ENCODE measurements around the gene SNCAIP.
"Not testable (repeated sequence)": the region's sequence is repeated elsewhere in the genome, so short reads cannot be mapped to it uniquely, and the experiment has no call there.

Gene SNCAIP

DNA sequence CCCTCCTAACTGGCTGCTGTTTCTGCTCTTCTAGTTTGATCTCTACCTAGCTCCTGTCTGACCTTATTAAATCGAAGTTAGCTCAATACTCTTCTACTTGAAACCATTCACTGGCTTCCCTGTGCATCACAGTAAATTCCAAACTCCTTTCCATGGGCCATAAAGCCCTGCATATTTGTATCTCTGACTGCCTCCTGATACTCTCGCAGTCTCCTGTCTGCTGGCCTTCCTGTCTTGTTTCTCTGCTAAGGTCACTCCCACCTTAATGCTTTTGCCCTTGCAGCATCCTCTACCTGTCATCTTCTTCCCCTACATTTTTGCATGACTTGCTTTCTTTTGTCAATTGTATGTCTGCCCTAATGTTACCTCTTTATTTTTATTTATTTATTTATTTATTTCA lies 44.8 kb downstream of the SNCAIP start:
- DNase-seq (ENCODE audit: low read depth in 1 of 2, low spot score in 1 of 2), result no peak

DNA sequence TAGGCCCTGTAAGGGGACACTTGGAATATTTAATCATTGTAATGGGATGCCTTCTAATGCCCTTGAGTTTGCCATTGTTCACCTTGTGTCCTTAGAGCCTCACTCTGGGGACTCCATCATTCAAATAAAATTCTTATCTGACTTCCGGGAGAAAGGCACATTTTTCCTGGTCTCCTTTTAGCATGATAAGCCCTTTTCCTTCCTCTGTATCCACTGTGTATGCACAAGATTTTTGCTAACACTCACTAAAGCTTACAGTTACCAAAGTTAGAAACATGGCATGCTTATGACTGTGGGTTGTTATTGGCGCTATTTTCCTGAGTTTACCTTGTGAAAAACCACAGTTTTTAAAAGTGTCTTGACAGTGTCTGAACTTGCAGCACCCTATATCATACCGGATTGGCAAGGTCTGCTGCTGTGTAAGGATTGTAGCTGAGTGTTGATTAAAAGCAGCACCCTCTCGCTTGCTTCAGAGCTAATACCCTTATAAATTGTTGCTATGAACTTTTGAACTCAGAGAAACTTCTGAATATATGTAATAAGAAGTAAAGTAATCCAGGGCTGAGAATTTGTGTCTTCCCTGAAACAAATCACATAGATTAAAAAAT lies 46.4 kb downstream of the SNCAIP start:
- no peak for DNase-seq (ENCODE audit: low read depth in 1 of 2, low spot score in 1 of 2)

DNA sequence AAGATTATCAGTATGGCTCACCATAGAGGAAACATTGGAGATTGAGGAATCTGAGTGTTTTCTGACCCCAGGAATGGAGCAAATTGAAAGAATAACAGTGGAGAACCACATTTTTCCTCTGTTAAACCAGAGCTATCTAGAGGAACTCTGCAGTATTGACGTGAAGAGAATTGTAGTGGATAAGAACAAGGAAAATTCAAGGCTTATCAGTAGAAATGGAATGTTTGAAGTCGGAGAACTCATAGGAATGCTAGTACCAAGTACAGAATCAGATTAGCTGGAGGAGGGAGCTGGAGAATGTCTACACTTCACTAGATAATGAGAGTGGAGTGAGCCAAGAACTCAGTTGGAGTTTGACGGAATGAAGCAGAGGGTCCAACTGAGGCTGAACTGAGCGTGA lies 50.3 kb downstream of the SNCAIP start:
- no peak for DNase-seq (ENCODE audit: low read depth in 1 of 2, low spot score in 1 of 2)

DNA sequence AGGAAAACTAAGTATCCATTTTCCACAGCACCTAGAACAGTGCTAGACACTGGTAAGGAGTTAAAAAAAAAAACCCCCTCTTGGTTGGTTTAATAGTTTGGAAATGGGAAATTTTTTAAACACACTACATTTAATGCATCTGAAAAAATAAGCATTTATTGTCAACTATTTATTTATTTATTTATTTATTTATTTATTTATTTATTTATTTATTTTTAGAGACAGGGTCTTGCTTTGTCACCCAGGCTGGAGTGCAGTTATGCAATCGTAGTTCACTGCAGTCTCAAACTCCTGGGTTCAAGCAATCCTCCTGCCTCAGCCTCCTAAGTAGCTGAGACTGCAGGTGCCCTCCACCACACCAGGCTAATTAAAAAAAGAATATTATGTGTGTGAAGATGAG lies 51.6 kb downstream of the SNCAIP start:
- no peak for DNase-seq (ENCODE audit: low read depth in 1 of 2, low spot score in 1 of 2)

DNA sequence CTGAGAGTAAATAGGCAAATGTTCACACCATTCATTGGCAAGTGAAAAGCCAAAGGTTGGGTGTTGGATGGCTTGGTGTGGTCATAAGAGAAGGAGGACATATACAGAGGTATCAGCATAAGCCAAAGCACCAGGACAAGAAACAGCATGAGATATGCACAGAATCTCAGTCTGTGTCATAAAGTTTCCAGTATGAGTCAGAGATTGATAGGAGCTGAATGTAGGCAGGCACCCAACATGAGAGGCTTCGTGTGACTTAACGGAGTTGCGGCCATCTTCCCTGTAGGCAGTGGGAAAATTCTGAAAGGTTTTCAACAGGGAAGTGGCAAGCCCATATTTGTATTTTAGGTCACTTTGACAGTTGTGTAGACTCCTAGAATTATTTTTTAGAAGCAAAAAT lies 54.5 kb downstream of the SNCAIP start:
- no peak for DNase-seq (ENCODE audit: low read depth in 1 of 2, low spot score in 1 of 2)

DNA sequence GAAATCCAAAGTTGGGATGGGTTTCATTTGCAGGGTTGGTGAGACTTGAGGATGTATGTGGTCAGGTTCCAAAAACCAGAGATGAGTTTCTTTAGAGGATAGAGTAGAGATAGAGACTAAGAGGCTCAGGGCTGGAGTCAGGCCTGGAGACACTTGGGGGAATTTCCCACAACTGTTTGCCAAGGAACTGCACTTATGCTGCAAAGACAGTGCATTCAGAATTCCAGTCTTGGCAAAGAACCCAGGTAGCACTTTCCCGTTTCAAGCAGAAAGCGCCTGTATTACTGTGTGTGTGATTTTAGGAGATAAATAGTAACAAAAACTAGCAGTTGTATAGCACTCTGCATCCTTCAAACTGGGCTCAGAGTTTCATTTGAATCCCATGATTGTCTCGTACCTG lies 55.4 kb downstream of the SNCAIP start:
- no peak for DNase-seq (ENCODE audit: low read depth in 1 of 2, low spot score in 1 of 2)

DNA sequence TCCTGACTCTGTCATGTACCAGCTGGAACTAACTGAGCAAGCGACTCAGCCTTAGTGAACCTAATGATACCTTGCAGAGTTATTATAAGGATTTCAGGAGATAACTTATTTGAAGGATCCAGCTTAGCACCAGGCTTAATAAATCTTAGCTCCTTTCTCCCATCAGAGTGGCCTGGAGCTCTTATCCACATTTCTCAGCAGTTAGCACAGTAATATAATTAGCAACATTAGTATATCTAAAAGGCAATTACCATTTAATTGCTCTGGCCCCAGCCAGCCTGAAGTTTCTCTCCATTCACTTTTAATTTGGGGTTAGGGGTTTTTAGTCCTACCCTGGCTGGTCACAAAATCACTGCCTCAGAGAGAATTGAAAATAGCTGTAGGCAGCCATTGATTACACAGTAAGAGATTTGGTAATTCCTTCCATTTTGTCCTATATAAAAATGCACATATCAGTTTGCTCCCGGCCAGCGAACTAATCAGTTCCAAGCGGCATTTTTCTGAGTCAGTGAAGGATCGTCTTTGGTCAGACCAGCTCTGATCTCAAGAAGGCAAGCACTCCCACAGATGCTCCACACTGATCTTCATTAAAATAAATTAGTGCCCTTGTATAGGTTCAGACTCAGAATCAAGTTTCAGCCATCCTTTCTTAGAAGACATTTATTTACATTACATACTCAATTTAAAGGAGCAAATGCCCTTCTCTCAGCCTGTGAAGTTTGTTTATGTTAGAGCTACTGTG lies 56.6 kb downstream of the SNCAIP start:
- DNase-seq (ENCODE audit: low read depth in 1 of 2, low spot score in 1 of 2), result no peak

DNA sequence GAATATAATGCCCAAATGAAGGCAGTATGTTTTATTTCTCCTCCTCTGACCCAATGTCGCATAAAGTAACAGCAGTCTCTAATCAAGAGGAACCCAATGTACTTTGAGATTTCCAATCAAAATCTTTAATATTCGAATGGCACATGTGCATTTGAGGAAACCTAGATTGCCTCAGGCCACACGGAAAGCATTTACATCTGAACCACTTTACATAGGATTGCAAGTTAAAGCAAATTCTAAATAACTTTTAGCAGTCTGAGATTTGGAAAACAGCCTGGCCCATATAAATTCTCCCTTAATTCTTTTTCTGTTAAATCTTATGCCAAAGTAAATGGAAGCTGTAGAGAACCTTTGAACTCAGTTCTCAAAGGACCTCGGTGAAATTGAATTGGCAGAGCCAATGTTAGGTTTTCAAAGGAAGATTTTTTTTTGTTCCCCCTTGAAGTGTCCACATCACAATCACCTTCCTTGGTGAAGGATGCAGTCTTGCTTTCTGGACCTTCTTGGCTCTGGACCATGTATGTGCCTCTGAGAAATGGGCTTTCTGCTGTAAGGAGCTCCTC lies 57.3 kb downstream of the SNCAIP start:
- no peak for DNase-seq (ENCODE audit: low read depth in 1 of 2, low spot score in 1 of 2)

DNA sequence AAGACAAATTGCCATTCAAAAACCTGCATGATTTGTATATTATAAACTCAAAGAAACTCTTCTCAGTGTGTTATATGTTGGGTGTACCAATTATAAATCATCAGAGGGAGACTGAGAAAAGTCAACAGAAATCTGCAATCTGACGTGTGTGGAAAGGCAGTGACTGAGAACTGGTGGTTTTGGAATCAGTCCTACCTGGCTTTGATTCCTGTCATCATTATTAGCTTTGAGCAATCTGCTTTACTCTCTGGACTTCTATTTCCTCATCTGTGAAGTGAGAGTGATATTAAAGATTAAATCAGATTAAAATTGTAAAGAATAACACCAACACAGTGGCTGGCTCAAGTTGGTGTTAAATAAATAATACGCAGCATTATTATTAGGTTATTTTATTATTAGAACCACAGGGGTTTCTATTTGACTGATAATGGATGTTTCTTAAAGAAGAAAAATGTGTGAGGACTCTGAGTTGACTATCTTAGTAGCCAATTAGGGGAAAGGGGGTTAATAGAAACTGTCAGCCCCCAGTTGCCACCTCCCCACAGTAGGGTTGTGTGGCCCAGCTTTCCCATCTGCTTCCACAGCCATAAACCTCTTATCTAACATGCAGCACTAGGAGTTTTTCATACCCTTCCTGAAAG lies 59.6 kb downstream of the SNCAIP start:
- no peak for DNase-seq (ENCODE audit: low read depth in 1 of 2, low spot score in 1 of 2)

DNA sequence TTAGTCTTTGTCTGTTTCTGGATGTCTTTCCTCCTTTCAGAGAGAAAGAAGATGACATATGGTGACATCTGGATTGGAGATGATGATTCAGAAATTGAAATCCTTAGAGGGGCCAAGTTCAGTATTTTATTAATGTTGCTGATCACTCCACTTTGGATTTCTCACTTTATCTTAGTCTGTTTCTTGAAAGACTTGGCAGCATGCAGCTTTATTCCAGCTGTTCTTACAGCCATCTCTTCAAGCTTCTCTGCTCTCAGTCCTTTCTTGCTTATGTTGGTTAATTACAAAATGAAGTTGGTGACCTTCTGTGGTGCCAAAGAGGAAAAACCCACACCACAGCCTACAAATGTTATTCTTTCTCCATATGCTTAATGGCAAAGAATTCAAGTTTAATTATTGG lies 62.1 kb downstream of the SNCAIP start:
- no peak for DNase-seq (ENCODE audit: low read depth in 1 of 2, low spot score in 1 of 2)

DNA sequence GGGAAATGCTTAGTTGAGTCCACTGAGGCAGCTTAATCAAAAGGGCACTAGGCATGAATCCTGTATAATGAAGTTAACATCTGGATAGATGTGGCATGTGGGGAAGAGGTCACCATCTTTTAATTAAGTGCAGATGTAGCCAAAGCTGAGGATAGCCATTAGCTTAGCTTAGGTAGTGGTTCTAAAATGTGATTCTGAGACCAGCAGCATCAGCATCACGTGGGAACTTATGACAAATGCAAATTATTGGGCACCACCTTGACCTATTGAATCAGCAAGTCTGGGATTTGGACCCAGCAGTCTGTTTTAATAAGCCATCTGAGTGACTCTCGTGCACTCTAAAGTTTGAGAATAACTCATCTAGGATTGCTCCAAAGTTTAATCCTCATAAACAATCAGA lies 63.8 kb downstream of the SNCAIP start:
- no peak for DNase-seq (ENCODE audit: low read depth in 1 of 2, low spot score in 1 of 2)

DNA sequence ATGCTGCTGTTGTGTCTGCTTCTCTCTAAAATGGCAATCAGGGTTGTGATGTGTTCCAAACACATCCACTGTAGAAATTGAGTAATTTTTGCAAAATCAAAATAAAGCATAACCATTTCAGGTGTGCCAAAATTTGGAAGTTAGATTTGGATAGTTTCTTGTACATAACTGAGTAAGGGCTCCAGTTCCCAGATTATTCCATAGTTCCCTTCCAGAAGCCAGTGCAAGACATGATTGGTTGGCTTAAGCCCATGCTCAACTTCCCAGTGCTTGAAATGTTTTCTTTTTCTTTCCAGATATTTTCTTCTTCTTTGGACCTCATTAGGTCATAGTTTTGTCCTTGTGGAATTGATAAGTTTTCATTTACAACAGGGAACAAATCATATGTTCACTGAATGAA lies 64.2 kb downstream of the SNCAIP start:
- no peak for DNase-seq (ENCODE audit: low read depth in 1 of 2, low spot score in 1 of 2)

DNA sequence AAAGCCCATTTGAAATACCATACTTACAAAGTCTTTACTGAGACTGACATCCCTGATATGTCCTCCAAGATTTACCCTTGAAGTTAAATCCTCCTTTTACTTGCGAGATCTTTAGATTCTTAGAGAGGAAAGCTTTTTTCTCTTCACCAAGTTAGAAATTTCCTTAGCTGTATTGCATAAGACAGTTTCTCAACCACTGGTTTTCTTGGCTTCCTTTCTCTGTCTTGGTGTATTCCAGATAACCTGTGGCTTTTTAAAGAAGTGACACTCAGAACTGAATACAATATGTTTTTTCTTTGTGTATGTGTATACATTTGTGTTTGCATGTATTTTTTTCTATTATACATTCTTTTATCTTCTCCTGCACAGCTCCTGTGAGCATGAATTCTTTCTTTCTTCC lies 65.0 kb downstream of the SNCAIP start:
- no peak for DNase-seq (ENCODE audit: low read depth in 1 of 2, low spot score in 1 of 2)

DNA sequence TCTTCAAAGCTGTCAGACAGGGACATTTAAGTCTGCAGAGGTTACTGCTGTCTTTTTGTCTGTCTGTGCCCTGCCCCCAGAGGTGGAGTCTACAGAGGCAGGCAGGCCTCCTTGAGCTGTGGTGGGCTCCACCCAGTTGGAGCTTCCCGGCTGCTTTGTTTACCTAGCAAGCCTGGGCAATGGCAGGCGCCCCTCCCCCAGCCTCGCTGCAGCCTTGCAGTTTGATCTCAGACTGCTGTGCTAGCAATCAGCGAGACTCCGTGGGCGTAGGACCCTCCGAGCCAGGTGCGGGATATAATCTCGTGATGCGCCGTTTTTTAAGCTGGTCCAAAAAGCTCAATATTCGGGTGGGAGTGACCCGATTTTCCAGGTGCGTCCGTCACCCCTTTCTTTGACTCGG lies 70.9 kb downstream of the SNCAIP start:
- not testable (repeated sequence) for DNase-seq (ENCODE audit: low read depth in 1 of 2, low spot score in 1 of 2)

DNA sequence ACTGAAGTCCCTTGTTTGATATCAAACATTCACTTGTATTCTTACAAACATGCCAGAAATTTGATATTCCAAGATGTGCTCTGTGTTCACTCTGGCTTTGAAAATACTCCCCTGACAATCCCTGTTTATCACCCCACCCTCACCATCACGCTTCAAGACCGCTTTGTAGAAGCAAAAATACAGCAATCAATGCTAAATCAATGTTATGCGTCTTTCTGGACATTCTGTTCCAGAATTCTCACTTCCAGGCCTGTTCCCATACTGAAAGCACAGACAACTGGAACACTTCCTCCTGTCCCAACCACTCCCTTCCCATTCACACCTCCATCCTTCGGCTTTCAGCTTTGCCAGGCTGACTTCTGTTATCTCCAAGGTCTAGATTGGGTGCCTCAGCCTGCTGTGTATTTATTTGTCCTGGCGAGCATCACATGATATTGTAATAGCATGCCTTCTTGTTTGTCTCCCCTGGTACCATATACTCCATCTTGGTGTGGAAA lies 72.8 kb downstream of the SNCAIP start:
- no peak for DNase-seq (ENCODE audit: low read depth in 1 of 2, low spot score in 1 of 2)

DNA sequence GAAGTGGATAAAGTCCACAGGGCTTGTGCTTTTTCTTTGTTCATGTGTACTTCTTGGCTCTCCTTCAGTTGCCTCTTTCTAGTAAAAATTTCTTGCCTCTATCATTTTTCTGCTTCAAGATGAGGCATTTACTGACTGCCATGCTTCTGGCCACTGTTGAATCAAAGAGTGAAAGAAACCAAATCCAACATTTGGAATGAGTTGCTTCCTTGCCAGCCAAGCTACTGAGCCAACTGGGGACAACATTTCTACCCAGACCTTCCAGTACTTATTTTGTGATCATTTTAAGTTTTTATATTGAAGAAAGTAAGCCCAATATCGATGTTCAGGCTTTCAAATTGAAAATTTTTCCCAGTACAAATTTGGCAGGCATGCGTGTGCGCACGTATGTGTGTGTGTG lies 73.2 kb downstream of the SNCAIP start:
- DNase-seq (ENCODE audit: low read depth in 1 of 2, low spot score in 1 of 2), result no peak

DNA sequence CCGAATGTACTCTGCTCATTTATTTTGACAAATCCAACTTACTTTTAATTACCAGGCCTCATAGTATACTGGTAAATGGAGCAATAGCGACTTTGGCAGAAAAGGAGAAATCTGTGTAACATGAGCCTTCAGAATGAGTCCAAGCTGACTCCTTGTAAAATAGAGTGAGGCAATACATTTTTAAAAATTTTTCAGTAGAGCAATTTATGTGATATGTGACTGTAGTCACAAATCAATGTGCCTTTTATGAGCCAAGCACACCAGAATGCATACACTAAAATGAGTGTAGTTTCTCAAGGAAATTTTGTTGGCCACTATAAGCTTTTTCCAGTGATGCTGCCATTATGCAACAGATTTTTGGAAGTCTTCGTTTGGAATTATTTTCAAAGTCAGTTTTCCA lies 73.8 kb downstream of the SNCAIP start:
- DNase-seq (ENCODE audit: low read depth in 1 of 2, low spot score in 1 of 2), result no peak

DNA sequence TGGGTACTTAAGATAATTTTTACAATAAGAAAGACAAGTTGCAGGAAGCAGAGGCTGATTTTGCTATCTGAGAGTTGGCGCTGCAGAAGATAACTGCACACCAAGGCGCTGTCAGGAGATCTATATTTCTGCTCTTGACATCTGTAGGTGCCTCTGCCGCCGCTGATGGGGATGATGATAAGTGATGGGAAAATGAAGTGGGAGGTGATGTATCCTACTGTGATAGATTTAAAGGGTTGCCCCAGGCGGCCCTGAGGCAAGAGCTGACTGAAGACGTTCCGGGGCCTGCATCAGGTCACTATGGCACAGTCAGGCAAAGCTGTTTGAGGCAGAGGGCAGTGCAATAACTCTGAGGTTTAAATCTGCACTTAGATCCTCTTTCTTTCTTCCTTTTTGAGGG lies 78.1 kb downstream of the SNCAIP start:
- no peak for DNase-seq (ENCODE audit: low read depth in 1 of 2, low spot score in 1 of 2)

DNA sequence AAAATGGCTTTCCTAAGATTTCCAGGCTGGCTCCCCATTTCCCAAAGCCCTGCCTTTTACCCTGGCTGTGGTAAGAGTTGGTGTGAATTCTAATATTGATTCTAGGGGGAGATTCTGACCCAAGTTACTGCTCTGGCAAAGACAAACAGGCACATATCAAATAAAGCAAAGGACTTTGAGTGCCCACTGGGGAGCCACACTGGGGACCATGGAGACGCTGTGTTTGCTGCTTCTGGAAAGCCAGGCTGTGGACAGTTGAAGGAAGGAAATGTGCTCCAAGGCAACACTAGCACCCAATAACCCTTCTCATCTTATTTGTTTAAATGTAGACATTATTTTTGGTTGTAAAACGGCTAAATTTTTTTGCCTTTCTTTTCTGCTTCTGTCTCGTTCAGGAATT lies 78.7 kb downstream of the SNCAIP start:
- no peak for DNase-seq (ENCODE audit: low read depth in 1 of 2, low spot score in 1 of 2)

DNA sequence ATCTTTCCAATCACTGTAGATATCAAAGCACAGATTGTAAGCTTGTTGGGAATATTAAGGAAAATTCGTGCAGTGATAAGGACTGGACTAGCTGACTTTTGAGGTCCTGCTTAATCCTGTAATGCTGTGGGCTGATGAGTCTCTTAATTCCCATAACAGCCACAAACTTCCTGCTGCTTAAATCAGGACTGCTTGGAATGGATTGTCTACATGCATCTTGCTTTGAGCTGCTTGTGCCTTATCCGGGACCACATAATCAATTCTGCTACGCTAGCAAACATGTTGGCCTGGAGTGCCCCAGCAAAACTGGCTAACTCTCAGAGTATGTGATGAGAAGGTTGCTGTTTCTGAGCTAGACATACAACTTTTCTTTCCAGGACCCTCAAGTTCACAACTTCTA lies 79.6 kb downstream of the SNCAIP start:
- DNase-seq (ENCODE audit: low read depth in 1 of 2, low spot score in 1 of 2), result no peak

DNA sequence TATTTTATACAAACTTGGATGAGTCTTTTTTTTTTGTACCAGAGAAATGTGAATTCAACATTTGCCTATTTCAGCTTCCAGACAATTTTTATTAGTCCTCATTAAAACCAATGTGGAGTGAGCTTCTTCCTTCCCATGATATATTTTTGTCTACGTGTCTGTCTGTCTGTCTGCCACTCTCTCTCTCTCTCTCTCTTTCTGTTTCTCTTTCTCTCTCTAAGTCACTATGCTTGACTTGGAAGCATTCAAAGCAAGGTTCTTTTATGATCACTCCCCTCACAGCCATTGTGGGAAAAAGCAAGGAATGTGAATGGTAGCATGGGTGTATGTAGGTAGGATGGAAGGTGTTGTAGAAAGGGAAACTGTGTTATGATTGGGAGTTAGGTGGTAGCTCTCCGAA lies 80.2 kb downstream of the SNCAIP start:
- no peak for DNase-seq (ENCODE audit: low read depth in 1 of 2, low spot score in 1 of 2)

DNA sequence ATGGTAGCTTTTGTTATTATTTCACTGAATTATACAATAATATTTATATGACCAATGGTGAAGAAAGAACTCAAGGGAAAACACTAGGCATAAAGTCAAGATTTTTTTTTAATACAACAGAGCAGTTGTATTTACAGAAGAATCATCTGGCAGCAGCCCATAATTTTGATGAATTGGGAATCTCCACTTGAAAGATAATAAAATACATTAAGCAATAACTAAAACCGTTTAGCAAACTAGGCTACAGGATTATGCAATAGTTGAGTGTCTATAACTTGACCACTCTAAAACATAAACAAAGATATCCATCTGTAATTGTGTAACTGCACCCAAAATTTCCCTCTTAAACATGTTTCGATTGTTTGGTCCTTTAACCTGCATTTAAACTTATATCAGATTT lies 80.8 kb downstream of the SNCAIP start:
- DNase-seq (ENCODE audit: low read depth in 1 of 2, low spot score in 1 of 2), result no peak

Measured in activated CD4-positive, alpha-beta T cell treated with anti-CD3 and anti-CD28 coated beads, Interleukin-2, amount 50 U/mL, for 24 hours (primary cell).